Measurements from ENCODE around the gene EQTN.
"Not testable (repeated sequence)": the region's sequence is repeated elsewhere in the genome, so short reads cannot be mapped to it uniquely, and the experiment has no call there.

Gene EQTN

DNA sequence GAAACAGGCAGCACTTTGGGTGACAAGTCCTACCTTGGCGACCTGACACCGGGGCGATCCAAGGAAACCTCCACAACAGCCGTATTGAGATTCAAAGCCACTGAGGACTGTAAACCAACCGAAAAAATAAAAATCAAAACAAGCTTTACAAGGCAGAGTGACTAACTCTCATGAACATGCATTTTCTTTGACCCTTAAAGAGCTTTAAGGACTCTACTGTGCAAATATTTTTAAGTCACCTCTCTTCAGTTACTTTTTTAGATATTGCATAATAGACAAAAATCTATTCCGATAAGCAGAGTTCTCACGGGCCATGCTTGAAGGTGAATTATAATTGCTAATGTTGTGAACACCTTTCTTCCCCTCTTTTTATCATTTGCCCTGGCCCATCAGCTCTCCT lies 38.3 kb downstream of the EQTN start:
- no peak for ATAC-seq
- no peak for TF ChIP-seq ZFP3 (CRISPR knock-in tag; IDR thresholded peaks at IDR 0.05)
- TF ChIP-seq ZNF70 (CRISPR knock-in tag; IDR thresholded peaks at IDR 0.05), result no peak
- TF ChIP-seq TOX (CRISPR knock-in tag; IDR thresholded peaks at IDR 0.05; ENCODE audit: borderline replicate concordance), result no peak

DNA sequence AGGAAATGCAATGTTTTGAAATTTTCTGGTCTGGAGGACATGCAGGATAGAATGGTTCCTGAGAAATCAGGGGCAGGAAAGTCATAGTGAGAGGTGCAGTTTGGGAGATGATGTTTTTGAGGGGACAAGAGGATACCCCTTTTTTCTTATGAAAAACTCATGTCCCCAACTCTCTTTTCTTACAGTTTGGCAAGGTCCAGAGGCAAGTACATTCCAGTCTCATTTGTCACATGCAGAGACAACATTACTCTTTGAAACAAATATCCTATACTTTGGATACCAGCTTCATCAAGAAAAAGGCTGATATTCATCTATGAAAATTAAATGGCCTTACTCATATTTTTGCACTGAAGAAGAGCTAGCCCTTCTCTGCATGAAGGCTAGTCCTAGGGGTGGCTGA lies 48.2 kb downstream of the EQTN start:
- TF ChIP-seq, protein P1, sequence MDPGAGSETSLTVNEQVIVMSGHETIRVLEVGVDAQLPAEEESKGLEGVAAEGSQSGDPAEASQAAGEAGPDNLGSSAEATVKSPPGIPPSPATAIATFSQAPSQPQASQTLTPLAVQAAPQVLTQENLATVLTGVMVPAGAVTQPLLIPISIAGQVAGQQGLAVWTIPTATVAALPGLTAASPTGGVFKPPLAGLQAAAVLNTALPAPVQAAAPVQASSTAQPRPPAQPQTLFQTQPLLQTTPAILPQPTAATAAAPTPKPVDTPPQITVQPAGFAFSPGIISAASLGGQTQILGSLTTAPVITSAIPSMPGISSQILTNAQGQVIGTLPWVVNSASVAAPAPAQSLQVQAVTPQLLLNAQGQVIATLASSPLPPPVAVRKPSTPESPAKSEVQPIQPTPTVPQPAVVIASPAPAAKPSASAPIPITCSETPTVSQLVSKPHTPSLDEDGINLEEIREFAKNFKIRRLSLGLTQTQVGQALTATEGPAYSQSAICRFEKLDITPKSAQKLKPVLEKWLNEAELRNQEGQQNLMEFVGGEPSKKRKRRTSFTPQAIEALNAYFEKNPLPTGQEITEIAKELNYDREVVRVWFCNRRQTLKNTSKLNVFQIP (CRISPR knock-in tag; IDR thresholded peaks at IDR 0.05; ENCODE audit: borderline replicate concordance, low read depth), result no peak
- TF ChIP-seq TOX (CRISPR knock-in tag; IDR thresholded peaks at IDR 0.05; ENCODE audit: borderline replicate concordance) (no peak), ZFP3 (CRISPR knock-in tag; IDR thresholded peaks at IDR 0.05) (no peak), BACH2 (CRISPR knock-in tag; IDR thresholded peaks at IDR 0.05; ENCODE audit: borderline replicate concordance) (no peak), ISL1 (CRISPR knock-in tag; IDR thresholded peaks at IDR 0.05) (no peak), PPARA (CRISPR knock-in tag; IDR thresholded peaks at IDR 0.05; ENCODE audit: borderline replicate concordance) (no peak), ARNTL (CRISPR knock-in tag; IDR thresholded peaks at IDR 0.05; ENCODE audit: borderline replicate concordance, low read depth) (no peak), ZNF70 (CRISPR knock-in tag; IDR thresholded peaks at IDR 0.05) (no peak), ZC3H10 (CRISPR knock-in tag; IDR thresholded peaks at IDR 0.05) (no peak), CSDC2 (CRISPR knock-in tag; IDR thresholded peaks at IDR 0.05) (no peak), GLIS3 (CRISPR knock-in tag; IDR thresholded peaks at IDR 0.05) (no peak)
- TF ChIP-seq, protein P2, sequence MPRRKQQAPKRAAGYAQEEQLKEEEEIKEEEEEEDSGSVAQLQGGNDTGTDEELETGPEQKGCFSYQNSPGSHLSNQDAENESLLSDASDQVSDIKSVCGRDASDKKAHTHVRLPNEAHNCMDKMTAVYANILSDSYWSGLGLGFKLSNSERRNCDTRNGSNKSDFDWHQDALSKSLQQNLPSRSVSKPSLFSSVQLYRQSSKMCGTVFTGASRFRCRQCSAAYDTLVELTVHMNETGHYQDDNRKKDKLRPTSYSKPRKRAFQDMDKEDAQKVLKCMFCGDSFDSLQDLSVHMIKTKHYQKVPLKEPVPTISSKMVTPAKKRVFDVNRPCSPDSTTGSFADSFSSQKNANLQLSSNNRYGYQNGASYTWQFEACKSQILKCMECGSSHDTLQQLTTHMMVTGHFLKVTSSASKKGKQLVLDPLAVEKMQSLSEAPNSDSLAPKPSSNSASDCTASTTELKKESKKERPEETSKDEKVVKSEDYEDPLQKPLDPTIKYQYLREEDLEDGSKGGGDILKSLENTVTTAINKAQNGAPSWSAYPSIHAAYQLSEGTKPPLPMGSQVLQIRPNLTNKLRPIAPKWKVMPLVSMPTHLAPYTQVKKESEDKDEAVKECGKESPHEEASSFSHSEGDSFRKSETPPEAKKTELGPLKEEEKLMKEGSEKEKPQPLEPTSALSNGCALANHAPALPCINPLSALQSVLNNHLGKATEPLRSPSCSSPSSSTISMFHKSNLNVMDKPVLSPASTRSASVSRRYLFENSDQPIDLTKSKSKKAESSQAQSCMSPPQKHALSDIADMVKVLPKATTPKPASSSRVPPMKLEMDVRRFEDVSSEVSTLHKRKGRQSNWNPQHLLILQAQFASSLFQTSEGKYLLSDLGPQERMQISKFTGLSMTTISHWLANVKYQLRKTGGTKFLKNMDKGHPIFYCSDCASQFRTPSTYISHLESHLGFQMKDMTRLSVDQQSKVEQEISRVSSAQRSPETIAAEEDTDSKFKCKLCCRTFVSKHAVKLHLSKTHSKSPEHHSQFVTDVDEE (CRISPR knock-in tag; IDR thresholded peaks at IDR 0.05), result no peak
- TF ChIP-seq, protein P3, sequence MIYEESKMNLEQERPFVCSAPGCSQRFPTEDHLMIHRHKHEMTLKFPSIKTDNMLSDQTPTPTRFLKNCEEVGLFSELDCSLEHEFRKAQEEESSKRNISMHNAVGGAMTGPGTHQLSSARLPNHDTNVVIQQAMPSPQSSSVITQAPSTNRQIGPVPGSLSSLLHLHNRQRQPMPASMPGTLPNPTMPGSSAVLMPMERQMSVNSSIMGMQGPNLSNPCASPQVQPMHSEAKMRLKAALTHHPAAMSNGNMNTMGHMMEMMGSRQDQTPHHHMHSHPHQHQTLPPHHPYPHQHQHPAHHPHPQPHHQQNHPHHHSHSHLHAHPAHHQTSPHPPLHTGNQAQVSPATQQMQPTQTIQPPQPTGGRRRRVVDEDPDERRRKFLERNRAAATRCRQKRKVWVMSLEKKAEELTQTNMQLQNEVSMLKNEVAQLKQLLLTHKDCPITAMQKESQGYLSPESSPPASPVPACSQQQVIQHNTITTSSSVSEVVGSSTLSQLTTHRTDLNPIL (CRISPR knock-in tag; IDR thresholded peaks at IDR 0.05; ENCODE audit: low read depth), result no peak
- TF ChIP-seq, protein P4, sequence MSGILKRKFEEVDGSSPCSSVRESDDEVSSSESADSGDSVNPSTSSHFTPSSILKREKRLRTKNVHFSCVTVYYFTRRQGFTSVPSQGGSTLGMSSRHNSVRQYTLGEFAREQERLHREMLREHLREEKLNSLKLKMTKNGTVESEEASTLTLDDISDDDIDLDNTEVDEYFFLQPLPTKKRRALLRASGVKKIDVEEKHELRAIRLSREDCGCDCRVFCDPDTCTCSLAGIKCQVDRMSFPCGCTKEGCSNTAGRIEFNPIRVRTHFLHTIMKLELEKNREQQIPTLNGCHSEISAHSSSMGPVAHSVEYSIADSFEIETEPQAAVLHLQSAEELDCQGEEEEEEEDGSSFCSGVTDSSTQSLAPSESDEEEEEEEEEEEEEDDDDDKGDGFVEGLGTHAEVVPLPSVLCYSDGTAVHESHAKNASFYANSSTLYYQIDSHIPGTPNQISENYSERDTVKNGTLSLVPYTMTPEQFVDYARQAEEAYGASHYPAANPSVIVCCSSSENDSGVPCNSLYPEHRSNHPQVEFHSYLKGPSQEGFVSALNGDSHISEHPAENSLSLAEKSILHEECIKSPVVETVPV (CRISPR knock-in tag; IDR thresholded peaks at IDR 0.05), result no peak
- ATAC-seq, result peak; percentile 63

DNA sequence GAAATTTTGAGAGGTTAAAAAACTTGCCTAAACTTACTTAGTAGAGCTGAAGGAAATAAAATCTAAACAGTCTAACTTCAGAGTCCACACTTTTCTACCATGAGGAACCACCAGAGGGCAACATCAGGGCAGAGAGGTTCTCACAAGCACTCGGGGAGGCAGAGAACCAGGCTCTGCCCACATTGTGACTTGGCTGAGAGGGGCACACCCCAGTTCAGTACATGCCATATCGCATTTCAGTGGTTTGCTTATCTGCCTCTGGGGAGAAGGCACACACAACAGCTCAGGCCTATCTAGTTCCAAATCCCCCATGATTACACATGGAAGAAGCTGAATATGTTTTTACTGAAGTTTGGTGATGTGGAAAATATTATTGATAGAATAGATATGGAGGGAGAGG lies 49.2 kb downstream of the EQTN start:
- ATAC-seq, result peak; percentile 98
- no peak for TF ChIP-seq ISL1 (CRISPR knock-in tag; IDR thresholded peaks at IDR 0.05)
- TF ChIP-seq GLIS3 (CRISPR knock-in tag; IDR thresholded peaks at IDR 0.05), result no peak
- TF ChIP-seq, protein P4 (CRISPR knock-in tag; IDR thresholded peaks at IDR 0.05), result no peak
- TF ChIP-seq TOX (CRISPR knock-in tag; IDR thresholded peaks at IDR 0.05; ENCODE audit: borderline replicate concordance), result no peak
- TF ChIP-seq ZFP3 (CRISPR knock-in tag; IDR thresholded peaks at IDR 0.05), result no peak
- TF ChIP-seq ZC3H10 (CRISPR knock-in tag; IDR thresholded peaks at IDR 0.05), result no peak
- TF ChIP-seq OSR1 (CRISPR knock-in tag; IDR thresholded peaks at IDR 0.05), result no peak
- no peak for TF ChIP-seq ZNF8 (CRISPR knock-in tag; IDR thresholded peaks at IDR 0.05)

DNA sequence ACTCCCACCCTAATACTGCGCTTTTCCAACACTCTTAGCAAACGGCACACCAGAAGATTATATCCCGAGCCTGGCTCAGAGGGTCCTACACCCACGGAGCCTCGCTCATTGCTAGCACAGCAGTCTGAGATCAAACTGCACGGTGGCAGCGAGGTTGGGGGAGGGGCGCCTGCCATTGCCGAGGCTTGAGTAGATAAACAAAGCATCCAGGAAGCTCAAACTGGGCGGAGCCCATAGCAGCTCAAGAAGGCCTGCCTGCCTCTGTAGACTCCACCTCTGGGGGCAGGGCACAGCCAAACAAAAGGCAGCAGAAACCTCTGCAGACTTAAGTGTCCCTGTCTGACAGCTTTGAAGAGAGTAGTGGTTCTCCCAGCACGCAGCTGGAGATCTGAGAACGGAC lies 57.3 kb downstream of the EQTN start:
- ATAC-seq, result not testable (repeated sequence)

Measured in SK-N-SH treated with all-trans-retinoic acid at 6 μM for 48 hours (cell line).